GM20431 (cell line): ENCODE measurements around the gene ARHGAP25.

ENCODE experiments used
- in situ Hi-C: fragments of 300-500 bp; cut with MseI, MboI; formaldehyde crosslinking; loops from one replicate; pipeline ENCODE4 v1.15.0; 2020; ENCODE audit warnings: low sequenced_read_pairs; ENCODE audit not compliant: unreplicated experiment

ARHGAP25 gene

DNA sequence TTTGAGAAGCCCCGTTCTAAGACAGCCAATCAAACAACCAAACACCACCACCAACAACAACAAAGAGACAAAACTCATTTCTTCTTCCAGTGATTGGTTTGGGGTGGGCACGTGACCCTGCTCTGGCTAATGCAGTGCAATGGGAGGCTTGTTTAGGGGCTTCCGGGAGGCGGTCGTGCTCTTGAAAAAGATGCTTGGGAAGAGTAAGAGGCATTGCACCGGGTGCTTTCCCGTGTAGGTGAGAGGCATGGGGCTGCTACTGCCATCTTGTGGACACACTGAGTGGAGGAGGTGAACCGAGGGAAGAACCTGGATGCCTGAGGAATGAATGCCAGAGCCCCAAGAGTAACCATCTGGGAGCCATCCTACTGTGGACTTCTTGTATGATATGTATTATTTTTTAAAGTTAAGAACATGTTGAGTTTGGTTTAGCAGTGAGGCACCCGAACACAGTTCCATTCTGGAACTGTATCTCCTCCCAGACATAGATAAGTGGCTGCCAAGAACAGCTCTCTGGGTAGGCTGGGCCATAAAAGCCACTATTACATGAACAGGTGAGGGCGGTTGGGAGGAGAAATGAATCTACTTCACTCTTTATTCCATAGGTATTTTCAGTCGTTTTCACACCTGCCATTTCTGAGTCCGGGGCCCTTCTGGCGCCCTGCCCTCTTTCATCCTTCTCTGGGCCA, 19.1 kb upstream of the ARHGAP25 start:
- in situ Hi-C loops = loop anchor here (25.0 kb wide), 1 partner anchor 253 kb away; the partner anchor contains the start of genes APLF and FBXO48

DNA sequence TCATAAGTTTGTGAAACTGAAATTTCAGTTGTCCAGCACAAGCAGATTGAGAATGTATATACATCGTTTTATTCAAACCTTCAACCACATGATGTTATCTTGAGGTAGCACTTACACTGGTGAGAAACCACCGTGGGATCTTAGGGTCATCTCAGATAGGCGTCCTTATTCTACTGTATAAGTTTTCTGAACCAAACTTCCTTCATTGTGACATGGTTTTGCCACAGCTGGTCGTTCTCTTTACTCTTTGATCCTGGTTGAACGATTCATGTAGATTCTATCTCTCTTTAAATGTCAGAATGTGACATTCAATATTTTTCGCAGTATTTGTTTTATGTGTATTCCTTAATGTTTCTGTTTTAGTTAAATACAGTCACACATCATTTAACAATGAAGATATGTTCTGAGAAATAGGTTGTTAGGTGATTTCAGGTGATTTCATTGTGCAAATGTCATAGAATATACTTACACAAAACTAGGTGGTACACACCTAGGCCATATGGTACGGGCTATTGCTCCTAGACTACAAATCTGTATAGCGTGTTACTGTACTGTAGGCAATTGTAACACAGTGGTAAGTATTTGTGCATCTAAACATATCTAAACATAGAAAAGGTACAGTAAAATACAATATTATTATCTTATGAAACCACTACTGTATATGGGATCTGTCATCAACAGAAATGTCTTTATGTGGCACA, 17.9 kb upstream of the ARHGAP25 start:
- in situ Hi-C loops = loop anchor here (25.0 kb wide), 1 partner anchor 254 kb away; the partner anchor contains the start of genes APLF and FBXO48

DNA sequence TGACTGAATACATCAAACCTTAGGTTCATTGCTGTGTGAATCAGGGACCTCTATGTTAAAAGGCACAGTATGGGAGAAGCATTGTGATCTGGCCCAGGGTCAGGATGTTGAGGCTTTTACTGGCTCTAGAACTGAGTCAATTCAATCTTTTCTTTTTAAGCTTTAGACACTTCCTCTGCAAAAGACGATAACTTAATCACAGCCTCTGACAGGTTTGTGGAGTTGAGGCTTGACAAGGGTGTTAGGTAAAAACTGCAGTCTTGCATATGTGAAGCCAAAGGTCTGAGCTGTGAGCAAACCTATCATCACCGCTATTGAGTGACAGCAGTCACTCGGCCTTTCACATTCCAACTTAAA, 17.3 kb upstream of the ARHGAP25 start:
- in situ Hi-C loops = loop anchor here (25.0 kb wide), 1 partner anchor 255 kb away; the partner anchor contains the start of genes APLF and FBXO48

DNA sequence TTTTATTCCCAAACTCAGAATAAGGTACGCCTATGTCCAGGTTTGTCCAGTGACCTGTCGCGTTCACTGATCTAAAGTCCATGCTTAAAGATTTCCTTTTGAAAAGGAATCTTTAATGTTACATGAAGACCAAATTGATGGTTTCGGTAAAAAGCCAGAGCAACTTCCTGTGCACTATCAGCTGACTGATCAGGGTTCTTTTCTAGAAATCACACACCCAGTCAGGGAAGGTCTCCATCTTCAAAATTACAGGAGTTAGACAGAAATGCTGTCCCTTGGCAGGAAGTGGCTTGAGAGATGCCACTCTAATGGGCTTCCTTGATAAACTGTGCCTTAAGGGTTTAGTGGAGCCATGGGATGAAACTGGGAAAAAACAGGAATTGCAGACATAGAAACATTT, 14.7 kb upstream of the ARHGAP25 start:
- in situ Hi-C loops = loop anchor here (25.0 kb wide), 1 partner anchor 258 kb away; the partner anchor contains the start of genes APLF and FBXO48

DNA sequence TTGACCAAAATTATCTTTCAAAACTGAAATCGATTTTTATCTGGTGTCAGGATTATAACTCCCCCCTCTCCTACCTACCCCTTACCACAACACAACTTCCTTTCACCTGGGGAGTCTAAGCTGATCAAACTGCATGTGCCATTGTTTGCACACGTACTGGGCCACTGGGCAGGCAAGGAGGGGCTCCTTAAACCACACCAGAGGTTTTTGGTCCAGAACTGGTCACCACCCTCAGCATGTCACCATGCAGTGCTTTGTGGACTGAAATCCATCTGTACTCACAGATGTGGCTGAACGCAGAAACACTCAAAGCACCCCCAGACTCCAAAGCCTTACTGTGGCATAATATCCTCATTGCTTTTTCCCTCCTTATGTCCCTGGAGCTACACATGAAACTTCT, 13.9 kb upstream of the ARHGAP25 start:
- in situ Hi-C loops = loop anchor here (25.0 kb wide), 1 partner anchor 258 kb away; the partner anchor contains the start of genes APLF and FBXO48

DNA sequence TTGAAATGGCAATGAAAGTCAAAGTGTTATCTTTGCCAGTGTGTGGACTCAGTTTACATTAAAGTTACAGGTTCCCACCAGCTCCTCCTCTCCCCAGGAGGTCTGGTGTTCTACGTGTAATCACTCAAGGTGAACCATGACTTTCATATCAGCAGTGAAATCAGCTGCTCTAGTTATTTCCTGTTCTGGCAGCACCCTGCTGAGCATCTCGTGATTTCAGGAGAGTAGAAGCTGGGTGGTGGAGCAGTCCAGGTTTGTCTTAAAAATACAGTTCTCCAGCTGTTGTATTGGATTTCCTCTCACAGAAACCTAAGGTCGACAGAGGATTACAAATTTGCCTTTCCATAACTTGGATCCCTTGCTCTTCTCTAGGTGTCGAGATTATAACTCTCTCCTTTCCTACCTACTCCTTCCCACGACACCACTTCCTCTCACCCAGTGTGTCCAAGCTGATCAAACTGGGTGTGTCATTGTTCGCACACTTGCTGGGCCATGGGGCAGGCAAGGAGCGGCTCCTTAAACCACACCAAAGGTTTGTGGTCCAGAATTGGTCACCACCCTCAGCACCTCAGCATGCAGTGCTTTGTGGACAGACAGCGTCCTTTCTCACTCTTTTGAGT, 13.0 kb upstream of the ARHGAP25 start:
- in situ Hi-C loops = loop anchor here (25.0 kb wide), 1 partner anchor 259 kb away; the partner anchor contains the start of genes APLF and FBXO48

DNA sequence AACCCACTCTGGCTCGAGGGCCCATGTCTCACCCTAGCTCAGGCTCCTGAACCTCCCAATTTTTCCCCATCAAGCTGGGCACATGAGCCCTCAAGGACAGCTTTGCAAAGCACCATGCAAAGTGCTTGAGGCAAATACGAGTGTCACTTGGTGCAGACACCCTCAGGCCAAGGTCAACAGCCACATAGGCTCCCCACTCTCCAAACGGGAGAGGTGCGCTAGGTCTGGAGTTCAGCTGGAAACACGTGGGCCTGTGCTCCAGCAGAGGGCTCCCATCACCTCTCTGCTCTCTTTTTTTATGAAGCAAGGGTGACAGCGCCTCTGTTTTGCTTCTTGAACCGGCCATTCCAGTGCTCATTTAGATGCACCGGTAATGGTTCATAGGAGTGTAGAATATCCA, 11.9 kb upstream of the ARHGAP25 start:
- in situ Hi-C loops = loop anchor here (25.0 kb wide), 1 partner anchor 260 kb away; the partner anchor contains the start of genes APLF and FBXO48

DNA sequence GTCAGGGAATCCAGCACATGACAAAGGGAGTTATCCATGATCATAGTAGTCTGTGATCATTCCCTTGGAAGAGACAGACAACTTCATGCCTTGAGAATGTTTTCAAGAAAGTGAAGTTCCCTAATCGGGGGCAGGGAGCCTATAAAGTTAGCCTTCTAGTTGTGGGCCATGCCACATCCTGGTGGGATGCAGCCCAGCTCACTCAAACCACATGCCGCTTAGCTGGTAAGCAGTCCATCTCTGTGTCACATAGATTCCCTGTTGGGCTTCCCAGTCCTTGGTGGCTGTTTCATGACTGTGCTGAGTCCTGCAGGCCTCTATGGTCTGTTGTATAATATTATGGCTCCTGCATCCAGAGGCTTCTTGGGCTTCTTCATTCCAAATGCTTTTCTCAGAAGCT, 11.4 kb upstream of the ARHGAP25 start:
- in situ Hi-C loops = loop anchor here (25.0 kb wide), 1 partner anchor 261 kb away; the partner anchor contains the start of genes APLF and FBXO48

DNA sequence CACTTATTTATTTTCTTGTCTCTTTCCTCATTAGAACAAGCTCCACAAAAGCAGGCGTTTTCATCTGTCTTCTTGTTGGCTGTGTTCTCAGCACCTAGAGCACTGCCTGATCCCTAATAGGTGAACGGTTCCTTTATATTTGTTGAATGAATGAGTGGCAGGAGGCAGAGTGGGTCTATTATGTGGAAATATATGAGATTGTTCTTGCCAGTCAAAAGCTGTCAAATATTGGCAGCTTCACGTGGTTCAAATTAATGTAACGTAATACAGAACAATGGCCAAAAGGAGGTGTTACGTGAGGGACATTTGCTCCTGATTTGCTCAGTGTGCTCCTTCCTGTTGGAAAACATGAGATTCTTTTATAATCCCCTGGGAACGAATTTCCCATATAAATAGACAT, 8.5 kb upstream of the ARHGAP25 start:
- in situ Hi-C loops = no loop called here

DNA sequence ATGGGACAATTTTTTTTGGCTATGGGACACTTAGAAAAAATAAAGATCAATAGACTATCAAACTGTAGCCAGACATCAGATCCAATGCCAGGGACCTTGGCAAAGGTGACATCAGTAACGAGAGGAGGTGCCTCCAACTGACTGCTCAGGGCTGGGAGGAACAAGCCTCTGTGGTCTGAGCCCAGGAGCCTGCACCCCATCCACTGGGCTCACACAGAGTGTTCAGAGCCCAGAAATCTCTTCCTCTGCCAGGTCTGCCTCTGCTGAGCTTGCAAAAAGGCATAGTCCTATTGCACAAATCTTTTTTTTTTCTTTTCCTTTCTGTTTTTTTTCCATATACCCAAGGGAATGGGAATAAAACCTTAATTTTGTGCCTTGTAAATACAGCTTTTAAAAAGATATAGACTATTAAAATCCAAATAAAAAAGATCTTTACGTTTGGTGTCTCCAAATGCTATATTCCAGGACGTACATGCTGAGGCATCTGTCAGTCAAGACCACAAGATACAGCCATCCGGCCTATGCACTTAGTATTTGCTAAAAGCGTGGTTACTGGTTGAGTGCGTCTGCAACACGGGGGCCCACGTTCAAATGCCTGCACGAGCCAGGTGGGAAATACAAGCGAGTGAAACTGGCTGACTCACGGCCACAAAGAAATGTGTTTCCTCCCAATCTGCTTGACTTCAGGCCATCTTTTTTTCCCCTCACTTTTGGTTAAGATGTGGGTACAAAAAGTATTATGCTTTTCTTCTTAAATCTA, 7.8 kb upstream of the ARHGAP25 start:
- in situ Hi-C loops = no loop called here

DNA sequence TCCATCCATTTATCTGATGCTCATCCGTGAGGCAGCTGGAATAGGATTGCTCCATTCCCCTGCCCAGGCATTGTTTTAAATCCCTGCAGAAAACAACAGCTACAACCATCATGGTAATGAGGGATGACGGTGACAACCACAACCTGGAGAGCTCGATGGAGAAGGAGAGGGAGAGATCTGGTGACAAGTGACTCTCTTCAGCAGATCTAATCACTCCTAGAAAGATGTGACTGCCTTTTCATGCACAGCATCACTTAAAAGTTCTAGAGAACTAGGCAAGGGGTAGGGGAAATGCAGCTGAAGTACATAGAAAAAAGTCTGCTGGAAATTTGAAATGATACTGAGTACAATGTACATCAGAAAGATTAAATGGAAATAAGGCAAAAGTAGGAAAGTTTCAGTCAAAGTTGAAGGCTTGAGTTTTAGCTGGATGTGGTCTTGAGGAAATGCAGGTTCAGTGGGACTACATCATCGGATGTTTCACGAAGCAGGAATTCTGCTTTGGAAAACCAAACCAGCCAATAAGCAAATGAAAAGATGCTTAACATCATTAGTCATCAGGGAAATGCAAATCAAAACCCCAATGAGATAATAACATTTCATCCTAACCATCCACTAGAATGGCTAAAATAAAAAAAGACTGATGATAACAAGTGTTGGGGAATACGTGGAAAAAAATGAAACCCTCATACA, 6.8 kb upstream of the ARHGAP25 start:
- in situ Hi-C loops = no loop called here

DNA sequence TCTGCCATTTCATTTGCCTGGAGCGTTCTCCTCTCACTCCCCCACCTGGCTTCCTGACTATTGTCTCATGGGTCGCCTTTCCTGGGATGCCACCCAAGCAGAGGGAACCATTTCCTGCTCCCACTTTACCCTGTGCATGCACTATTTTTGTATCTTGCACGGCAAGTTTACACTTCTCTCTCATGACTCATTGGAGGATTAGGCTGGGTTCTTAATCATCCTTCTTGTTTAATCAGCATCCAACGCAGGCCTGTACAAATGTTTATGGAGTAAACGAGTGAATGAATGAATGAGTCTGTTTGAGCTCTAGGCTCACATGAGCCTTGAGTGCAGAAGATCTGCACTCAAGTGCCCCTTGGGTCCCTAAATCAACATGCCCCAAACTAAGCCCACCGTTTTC, 3.8 kb upstream of the ARHGAP25 start:
- in situ Hi-C loops = no loop called here

DNA sequence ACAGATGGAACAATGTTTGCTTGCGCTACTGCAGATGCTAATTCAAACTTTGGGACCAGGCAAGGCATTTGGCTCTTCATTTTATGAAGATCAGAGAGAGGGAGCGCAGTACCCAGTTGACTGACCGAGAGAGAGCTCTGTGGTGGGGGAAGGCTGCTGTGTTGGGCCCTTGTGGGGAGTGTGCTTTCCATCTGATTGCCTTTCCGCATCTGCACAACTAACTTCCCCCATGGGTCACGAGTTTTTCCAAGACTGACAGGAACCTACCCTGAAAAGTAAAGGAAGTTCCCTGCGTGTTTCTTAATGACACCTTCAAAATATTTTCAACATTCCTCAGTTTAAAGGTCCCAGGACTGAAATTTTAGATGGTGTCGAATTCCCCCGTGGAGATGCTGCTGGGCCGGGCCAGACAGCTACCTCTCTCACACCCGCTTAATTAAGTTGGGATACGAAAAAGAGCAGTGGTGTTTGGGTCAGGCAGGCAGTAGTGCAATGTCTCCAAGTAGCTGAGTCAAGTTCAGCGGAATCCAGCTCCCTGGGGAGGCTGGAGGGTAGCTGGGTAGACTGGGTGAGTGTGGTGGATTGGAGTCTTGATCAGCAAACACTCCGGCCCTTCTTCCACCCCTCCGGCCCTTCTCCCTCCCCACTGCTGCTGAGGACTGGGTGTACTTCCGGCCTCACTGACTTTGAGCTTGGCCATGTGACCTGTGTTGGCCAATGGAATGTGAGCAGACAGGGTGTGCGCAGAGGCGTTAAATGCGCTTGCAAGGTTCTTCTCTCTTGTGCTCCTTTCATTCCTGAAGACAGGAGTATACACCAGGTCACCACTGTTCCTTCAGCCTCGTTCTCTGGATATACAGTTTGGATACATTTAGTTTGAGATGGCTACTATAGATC, 2.3 kb upstream of the ARHGAP25 start:
- in situ Hi-C loops = no loop called here

DNA sequence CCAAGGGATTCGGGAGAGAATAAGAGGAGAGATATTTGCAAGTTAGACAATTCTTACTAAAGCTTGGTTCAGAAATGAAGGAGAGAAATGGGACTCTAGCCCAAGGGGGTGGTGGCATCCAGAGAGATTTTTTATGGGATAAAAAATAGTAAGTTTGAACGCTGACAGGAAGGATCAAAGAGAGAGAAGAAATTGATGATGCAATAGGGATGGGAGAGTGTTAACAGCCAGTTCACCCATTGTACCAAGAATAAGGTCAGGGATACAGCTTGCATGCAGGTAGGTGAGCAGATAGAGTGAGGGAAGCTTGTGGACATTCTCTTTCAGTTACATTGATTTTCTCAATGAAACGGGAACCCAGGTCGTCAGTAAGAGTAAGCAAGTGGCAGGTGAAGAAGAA, 1.2 kb upstream of the ARHGAP25 start:
- in situ Hi-C loops = no loop called here

DNA sequence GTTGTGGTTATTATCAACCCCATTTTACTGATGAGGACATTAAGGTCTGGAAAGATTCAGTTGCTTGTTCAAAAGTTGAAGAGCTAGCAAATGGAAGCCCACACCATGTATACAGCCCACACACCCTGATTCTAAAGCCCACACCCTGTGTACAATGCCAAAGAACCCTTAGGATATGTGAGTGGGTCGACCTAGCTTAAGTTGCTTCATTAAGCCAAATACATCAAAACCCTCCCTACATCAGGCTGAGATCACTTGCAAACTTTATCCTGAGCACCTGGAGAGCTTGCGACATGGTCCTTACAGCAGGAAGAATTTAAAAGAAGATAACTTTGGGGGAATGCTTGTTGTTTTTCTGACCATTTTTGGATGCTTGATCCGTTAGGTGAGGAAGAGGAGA, 435 bp upstream of the ARHGAP25 start:
- in situ Hi-C loops = no loop called here

DNA sequence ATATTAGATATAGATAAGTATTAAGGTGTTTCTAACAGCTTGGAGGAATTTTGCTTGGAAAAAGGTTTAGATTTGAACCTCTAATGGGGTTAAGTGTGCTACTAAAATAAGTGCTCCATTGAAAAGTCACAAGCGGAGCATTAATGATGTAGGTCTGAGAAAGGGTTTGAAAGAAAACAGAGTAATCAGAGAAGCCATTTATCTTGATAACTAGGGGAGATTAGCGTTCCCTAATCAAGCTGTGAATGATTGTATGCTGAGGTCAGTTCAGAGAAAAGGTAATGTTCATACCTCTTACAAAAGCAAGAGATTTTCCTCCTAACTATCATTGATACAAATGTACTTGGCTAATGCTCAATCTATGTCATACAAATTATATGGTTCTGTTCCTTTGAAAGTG, 1.5 kb downstream of the ARHGAP25 start:
- in situ Hi-C loops = no loop called here

DNA sequence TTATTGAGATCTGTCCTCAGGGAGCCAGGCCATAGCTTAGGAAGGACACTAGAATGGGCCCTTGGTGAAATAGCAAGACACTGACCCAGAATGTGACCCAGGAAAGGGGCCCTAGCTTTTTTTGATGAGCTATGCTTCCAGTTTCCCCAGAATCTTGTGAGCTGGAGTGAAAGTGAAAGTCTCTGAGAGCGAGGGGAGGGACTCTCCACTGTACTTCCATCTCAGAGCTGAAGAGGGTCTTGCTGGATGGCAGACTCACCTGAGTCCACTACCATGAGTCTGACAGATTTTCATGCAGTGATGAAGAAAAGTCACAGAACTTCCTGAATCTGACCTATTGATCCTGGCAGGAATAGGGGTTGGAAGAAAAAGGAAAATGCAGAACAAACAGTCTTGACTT, 3.1 kb downstream of the ARHGAP25 start:
- in situ Hi-C loops = no loop called here

DNA sequence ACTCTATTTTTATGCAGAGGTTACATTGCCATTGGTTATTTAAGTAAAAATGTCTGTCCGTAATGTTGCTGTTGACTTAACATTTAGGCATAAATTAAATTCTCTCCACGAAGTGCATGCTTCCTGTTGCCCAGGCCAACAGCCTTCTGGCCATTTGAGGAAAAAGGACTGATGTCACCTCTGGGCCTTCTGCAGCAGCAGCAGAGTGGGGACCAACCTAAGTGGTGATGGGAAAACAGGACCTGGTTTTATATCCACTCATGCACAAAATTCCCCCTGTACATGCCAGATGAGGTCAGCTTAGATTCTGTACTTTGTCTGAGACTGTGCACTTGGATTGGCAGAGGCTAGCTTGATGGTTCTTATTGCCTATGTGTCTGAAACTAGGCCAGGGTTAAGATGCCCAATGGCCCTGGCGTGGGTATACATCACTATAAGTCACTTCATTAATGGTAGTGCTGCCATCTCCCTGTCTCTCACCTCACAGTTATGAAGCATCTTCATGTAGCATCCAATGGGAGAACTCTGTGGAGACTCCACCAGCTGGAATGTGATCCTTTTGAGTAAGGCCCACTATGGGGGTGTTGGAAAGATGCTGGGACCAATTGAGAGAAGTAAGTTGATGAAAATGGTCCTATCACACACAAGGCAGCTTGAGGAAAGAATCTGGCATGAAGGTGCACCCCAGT, 4.4 kb downstream of the ARHGAP25 start:
- in situ Hi-C loops = no loop called here
